ENCODE measurements around the gene REPS2.

DNA sequence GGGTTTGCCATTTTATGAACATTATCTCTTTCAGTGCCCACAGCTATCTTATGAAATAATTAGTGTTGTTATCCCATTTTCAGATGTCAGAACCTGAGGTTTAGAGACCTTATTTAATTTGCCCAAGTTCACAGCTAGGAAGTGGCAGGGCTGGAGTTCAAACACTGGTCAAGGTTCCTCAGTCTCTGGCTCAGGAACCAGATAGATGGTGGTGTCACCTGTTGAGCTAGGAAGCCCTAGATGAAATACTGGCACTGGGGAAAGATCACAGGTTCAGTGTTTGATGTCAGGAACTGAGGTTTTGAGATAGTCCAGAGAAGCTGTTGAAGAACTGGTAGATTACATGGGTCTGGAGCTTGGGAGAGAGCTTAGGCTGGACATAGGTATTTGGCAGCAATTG, 85.4 kb downstream of the REPS2 start:
- TF ChIP-seq, protein P1, sequence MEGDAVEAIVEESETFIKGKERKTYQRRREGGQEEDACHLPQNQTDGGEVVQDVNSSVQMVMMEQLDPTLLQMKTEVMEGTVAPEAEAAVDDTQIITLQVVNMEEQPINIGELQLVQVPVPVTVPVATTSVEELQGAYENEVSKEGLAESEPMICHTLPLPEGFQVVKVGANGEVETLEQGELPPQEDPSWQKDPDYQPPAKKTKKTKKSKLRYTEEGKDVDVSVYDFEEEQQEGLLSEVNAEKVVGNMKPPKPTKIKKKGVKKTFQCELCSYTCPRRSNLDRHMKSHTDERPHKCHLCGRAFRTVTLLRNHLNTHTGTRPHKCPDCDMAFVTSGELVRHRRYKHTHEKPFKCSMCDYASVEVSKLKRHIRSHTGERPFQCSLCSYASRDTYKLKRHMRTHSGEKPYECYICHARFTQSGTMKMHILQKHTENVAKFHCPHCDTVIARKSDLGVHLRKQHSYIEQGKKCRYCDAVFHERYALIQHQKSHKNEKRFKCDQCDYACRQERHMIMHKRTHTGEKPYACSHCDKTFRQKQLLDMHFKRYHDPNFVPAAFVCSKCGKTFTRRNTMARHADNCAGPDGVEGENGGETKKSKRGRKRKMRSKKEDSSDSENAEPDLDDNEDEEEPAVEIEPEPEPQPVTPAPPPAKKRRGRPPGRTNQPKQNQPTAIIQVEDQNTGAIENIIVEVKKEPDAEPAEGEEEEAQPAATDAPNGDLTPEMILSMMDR (IDR thresholded peaks at IDR 0.05; ENCODE audit: low read length): no peak
- TF ChIP-seq EZH2 (optimal IDR thresholded peaks at IDR 0.05; ENCODE audit: low read depth, low read length): no peak
- no peak for TF ChIP-seq EZH2phosphoT487 (IDR thresholded peaks at IDR 0.05; ENCODE audit: low read length)
